HG03064 (cell line): Measurements from ENCODE around the gene IMMP2L.

Experiments used
- ATAC-seq: cut with Tn5 transposase; IDR thresholded peaks from one replicate; pipeline ENCODE4 v1.9.1; 2021; ENCODE audit warnings: low read depth; ENCODE audit not compliant: unreplicated experiment

IMMP2L gene

DNA sequence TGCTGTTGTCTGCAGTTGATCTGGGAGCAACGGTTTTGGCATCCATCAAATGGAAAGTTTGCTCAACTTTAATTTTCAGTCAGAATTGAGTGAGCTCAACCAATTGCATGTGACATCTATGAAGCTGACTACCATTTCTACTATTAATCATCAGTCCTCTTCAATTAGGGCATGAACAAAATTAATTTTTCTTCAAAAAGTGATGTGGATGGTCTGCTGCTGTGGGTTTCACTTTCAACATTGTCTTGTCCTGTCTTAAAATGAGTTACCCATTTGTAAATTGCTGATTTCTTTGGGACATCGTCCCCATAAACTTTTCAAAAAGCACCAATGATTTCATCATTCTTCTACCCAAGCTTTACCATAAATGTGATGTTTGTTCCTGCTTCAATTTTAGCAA, 648.0 kb downstream of the IMMP2L start:
- ATAC-seq = no peak

GRCh38 chr7:110911632-110912031, 650.7 kb downstream of the IMMP2L start:
- ATAC-seq = no peak

GRCh38 chr7:110909117-110909516, 653.2 kb downstream of the IMMP2L start:
- ATAC-seq = no peak

DNA sequence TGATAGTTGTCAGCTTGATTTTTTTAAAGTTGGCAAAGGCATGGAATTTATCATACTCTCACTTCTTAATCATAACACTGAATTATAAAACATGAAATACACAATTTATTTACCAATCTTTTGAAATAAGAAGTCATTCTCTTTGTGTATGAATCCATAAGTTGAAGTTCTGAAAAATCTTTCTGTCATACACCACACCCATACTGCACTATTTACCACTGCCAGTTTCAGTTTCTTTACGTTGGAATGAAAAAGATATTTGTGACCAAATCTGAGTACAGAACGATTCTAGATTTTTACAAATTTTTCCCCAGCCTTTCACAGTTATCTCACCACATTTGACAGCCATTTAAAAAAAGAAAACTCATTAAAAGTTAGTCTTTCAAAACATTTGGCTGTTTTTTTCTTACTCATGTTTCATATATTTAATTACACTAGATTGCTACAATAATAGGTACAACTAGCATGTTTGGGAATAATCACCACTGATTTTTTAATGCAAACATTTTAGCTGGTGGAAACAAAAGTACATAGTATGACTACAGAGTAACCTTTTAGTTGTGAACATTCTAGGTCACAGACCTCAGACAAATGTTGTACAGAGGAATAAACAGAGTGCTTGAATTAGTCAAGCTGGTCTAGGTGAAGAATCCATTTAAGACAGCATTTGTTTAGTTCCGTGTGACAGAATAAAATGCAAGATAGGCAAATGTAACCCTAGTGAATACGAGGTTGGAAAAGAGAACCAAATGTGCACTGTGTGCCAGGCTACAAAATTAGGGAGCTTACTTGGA, 656.3 kb downstream of the IMMP2L start:
- ATAC-seq = no peak

GRCh38 chr7:110898516-110898915, 663.8 kb downstream of the IMMP2L start:
- ATAC-seq = no peak

DNA sequence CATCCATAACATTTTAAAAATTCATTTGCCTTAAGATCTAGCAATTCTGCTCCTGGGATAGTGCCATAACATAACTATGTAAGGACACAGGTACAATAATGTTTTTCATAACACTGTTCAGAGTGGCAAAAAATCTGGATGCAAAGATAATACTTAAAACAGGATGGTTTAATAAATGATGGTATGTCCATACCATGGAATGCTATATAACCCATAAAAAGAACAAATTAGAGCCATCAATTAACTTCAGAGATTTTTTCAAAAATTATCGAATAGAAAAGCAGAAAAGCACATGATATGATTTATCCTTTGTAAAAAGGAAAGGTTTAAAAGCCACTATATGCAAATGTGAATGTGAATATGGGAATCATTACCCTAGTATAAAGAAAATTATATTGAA, 664.8 kb downstream of the IMMP2L start:
- no peak for ATAC-seq

- no peak for ATAC-seq
Observed at GRCh38 chr7:110894111-110894510, 668.2 kb downstream of the IMMP2L start.

GRCh38 chr7:110891197-110891596, 671.1 kb downstream of the IMMP2L start:
- ATAC-seq = no peak

- no peak for ATAC-seq
Observed at GRCh38 chr7:110890101-110890500, 672.2 kb downstream of the IMMP2L start.

- no peak for ATAC-seq
Observed at GRCh38 chr7:110889335-110889734, 673.0 kb downstream of the IMMP2L start.

- ATAC-seq = no peak
Observed at GRCh38 chr7:110888641-110889040, 673.7 kb downstream of the IMMP2L start.

- no peak for ATAC-seq
Observed at GRCh38 chr7:110885474-110885873, 676.8 kb downstream of the IMMP2L start.

DNA sequence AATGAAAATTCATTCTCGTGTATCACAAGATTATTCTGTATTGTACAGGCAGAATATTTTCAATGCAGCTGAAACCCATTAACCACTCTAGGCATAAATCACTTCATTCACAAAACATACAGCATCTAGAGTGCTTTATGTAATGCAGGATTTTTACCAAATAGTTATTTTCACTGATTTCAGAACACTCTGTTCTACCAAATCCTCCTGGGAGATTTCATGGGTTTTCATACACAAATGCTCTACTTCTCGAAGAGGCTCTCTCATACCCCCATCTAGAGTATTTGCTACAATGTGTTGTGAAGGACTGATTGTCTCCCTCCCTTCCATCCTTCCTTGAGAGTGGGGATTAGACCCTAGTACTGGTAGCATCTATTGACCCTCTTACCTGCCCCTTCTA, 680.6 kb downstream of the IMMP2L start:
- ATAC-seq = no peak

DNA sequence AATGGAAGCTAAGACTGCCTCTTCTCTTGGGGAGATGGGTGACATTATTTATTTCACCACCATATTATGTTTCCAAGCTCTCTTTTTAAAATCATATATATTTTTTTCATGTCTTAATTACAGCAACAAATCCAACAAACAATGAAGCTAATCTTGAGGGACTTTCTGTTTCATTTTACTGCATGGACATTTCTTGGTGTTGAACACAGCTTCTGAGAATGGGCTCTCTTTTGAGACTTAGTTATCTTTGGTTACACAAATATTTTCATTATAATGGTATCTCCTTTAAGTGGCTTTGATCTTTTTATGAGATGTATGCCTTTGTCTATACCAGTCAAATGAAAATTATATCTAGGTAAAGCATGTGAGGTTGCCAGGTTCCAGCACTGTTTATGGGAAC, 681.3 kb downstream of the IMMP2L start:
- no peak for ATAC-seq

- ATAC-seq = no peak
Observed at GRCh38 chr7:110877016-110877415, 685.3 kb downstream of the IMMP2L start.

DNA sequence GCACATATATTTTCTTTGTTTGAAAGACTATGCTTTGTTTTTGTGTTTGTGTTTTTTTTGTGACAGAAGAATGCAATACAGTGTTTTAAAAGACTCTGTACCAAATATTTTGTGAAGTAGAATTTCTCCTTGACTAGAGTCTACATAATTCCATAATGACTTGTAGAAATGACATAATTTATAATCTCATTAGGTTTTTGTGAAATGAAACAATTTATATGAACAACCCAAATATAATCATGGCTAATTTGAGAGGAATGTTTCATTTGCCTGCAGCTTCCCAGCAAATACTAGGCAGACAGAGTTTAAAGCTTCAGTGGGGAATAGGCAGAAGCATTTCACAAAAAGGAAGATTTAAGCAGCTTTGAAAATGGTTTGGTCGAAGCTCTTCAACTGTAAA, 686.9 kb downstream of the IMMP2L start:
- ATAC-seq = no peak

GRCh38 chr7:110871856-110872255, 690.4 kb downstream of the IMMP2L start:
- ATAC-seq = no peak

- ATAC-seq = no peak
Observed at GRCh38 chr7:110870926-110871325, 691.4 kb downstream of the IMMP2L start.

DNA sequence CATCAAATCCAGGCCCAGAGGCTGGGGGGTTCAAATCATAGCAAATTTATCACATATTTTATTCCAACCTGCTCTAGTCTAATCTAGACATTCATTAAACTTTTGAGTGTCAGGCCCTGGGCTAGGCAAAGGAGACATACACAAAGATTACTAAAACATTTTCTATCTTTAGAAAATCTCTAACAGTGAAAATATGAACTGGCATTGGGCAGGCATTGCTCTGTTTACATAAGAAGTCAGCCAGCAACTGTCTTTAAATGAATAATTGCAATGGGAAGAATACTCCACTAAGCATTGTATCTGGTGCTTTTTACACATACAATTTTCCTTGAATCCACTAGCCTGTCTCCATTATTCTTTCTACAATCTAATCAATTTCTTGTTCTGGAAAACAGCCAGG, 693.8 kb downstream of the IMMP2L start:
- no peak for ATAC-seq

DNA sequence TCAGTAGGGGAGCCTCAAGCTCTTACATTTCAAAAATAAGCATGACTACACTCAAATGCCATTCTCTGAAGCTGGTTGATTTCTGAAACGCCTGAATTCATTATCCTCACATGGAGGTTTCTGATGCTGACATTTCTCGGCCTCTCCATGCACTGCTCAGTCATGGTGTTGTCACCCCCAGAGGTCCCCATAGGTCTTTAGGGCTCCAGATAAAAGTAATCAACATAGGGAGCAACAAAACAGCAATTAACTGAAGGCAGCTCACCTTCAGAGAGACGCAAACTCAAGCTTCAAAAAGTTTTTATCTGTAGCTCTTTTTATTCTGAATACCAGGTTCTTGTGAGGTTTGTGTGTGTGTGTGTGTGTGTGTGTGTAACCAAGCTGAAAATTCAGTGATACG, 694.5 kb downstream of the IMMP2L start:
- no peak for ATAC-seq

DNA sequence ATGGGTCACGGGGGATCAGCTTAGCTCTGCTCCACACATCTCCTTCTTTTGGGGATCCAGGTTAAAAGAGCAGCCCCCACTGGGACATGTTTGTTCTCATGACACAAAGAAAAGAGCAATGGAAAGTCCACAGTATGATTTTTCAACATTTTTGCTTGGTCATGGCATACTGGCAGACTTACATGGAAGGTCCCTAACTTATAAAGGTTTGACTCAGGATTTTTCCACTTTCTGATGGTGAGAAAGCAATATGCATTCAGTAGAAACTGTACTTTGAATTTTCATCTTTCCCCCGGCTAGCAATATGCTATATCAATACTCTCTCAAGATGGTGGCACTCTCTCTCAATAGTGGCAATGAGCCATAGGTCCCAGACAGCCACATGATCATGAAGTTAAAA, 699.0 kb downstream of the IMMP2L start:
- ATAC-seq = no peak

- no peak for ATAC-seq
Observed at GRCh38 chr7:110861163-110861562, 701.1 kb downstream of the IMMP2L start.

DNA sequence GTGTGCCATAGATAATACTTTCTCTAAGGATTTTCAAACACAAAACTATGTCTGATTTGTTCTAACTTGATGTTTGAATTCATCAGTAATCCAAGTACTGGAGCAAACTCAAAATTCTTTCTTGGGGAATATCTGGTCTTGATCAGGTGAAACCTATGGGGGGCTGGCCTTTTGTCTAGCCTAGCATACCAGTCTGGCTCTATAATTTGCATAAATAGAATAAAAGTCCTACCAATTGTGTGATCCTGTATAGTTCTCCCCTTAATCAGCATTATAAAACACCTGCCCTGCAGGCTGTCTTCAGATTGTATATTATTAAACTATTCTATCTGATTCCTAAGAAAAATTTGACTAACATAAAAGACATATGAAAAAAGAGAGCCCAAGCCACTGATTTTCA, 705.2 kb downstream of the IMMP2L start:
- ATAC-seq = no peak
